GM21717 (cell line): Measurements from ENCODE around the gene RAB26.
"Not testable (repeated sequence)": the region's sequence is repeated elsewhere in the genome, so short reads cannot be mapped to it uniquely, and the experiment has no call there.

ENCODE experiments used
- ATAC-seq: cut with Tn5 transposase; IDR thresholded peaks from one replicate; pipeline ENCODE4 v1.9.1; 2021; ENCODE audit warnings: mild to moderate bottlenecking, moderate library complexity; ENCODE audit not compliant: unreplicated experiment

RAB26 gene

DNA sequence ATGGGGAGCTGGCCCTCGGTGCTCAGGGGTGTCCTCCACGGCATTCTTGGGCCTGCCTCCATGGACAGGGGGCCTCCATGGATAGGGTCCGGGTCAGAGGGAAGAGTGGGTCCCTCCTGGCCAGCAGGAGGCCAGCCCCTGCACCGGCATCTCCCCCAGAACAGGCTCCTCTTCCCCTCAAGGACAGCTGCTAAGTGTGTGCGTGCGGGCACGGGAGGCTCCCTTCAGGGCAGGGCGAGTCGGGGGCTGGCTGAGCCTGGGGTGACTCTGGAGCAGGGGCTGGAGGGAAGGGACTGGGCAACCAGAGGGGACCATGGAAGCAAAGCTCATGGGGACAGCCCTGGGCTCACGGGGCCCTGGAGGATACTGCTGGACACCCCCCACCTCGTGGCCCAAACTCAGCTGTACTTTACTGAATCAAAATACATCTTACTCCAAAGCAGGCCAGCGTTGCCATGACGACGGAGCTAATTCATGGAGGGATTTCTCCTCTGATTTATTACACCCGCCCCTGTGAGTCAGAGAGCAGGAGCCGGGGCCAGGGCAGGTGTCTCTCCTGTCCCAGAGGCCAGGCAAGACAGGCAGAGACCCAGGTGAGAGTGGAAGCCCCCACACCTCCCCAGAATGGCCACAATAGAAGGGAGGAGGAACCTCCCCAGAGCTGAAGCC is 45.9 kb downstream of the RAB26 start:
- ATAC-seq = no peak

- no peak for ATAC-seq
Observed at GRCh38 chr16:2194852-2195321, 46.5 kb downstream of the RAB26 start.

DNA sequence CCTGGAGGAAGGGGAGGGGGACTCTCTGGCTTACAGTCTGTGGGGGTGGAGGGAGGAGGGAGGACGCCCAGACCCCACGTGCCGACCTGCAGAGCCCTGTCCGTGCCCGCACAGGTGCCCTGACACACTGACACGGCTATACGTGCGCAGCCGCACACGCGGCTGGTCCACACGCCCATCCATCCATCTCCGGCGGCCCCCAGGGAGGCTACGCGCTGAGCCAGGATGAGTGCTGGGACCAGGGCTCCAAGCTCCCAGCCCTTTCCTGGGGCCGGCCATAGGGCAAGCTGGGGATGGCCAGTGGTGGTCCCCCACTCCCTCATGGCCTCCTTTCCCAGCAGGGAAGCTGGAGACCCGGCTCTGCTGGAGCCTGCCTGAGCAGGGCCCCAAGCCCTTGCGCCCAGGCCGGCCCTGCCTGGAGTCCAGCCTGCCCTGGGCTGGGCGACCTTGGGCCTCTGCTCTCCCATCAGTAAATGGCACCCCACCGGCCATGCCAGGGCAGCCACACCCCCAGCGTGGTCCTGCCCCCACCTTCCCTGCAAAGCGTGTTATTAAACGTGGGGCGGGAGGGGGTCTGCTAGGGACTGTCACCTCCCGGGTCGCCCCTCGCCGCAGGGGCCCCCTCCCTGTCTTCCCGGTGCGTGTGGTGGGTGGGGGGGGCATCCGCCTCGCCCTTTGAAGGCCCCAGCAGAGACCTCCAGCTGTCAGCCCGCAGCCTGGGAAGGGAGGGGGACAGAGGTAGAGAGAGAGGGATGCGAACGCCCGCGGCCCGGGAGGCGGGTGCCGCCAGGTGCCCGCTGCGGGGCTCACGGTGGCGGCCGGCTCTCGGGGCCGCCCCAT is 47.1 kb downstream of the RAB26 start:
- no peak for ATAC-seq

- ATAC-seq = no peak
Observed at GRCh38 chr16:2196162-2196980, 47.9 kb downstream of the RAB26 start, which contains the start of gene CASKIN1. Gene CASKIN1 (minus strand): TSS chr16:2196605. CDS start chr16:2196432, 173 bp downstream.

GRCh38 chr16:2196981-2197511 is 48.6 kb downstream of the RAB26 start:
- ATAC-seq = no peak

GRCh38 chr16:2197765-2198164 is 49.3 kb downstream of the RAB26 start:
- ATAC-seq = no peak

GRCh38 chr16:2198283-2198682 is 49.9 kb downstream of the RAB26 start:
- ATAC-seq = no peak

DNA sequence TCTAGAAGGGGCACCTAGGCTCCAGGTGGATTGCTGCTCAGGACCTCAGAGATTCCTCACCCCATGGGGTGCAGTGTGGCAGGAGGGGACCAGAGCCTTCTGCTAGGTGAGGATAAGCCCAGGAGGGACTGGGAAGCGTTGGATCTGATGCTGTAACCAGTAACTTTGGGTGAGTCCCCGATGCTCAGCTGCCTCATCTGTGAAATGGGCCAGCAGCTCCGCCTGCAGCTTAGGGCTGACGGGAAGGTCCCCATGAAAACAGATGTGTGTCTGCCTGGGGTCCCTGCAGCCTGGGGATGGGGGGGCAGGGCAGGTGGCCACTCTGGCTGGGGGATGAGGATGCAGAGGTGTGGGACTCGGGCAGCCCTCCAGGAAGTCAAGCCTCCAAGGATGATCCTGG is 50.7 kb downstream of the RAB26 start:
- no peak for ATAC-seq

- ATAC-seq = no peak
Observed at GRCh38 chr16:2199621-2200139, 51.3 kb downstream of the RAB26 start.

DNA sequence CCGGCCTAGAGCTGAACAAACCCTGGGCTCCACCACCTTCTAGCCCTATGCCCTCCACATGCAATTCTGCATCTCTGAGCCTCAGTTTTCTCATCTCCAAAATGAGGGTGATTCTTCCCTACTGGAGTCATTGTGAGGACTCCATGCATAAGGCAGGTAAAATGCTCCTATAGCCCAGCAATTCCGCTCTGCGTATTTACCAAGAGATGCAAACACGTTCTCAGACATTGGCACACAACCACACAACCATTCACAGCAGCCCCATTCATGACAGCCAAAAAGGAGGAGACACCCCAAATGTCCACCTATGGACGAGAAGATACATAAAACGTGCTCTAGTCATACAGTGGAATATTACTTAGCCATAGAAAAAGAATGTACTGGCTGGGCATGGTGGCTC is 51.9 kb downstream of the RAB26 start:
- no peak for ATAC-seq

DNA sequence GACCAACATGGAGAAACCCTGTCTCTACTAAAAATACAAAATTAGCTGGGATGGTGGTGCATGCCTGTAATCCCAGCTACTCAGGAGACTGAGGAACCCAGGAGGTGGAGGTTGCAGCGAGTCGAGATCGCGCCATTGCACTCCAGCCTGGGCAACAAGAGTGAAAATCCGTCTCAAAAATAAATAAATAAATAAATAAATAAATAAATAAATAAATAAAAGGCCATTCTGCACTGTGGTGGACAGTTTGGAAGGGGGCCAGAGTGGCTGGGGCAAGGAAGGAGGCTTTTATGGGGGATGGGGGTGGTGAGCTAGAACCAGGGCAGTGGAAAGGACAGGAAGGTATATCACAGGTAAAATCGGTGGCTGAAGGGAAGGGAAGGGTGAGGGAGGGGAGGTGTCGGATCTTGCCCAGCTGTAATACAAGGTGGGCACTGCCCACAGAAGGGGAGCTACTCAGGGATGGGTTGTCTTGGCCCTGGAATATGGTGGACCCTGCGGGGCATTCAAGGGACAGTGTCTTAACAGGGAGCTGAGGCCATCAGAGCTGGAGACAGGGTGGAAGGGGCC is 54.8 kb downstream of the RAB26 start:
- ATAC-seq = not testable (repeated sequence)
